NOMO-1 treated with dmso at 0.1 percent for 144 hours (cell line): ENCODE measurements around the gene FCRL5.
"Not testable (repeated sequence)": the region's sequence is repeated elsewhere in the genome, so short reads cannot be mapped to it uniquely, and the experiment has no call there.

Experiments used
- DNase-seq: peaks from one replicate; lab custom pipeline; 2025; ENCODE audit not compliant: unreplicated experiment; lab: John Stamatoyannopoulos, UW

FCRL5 gene

DNA sequence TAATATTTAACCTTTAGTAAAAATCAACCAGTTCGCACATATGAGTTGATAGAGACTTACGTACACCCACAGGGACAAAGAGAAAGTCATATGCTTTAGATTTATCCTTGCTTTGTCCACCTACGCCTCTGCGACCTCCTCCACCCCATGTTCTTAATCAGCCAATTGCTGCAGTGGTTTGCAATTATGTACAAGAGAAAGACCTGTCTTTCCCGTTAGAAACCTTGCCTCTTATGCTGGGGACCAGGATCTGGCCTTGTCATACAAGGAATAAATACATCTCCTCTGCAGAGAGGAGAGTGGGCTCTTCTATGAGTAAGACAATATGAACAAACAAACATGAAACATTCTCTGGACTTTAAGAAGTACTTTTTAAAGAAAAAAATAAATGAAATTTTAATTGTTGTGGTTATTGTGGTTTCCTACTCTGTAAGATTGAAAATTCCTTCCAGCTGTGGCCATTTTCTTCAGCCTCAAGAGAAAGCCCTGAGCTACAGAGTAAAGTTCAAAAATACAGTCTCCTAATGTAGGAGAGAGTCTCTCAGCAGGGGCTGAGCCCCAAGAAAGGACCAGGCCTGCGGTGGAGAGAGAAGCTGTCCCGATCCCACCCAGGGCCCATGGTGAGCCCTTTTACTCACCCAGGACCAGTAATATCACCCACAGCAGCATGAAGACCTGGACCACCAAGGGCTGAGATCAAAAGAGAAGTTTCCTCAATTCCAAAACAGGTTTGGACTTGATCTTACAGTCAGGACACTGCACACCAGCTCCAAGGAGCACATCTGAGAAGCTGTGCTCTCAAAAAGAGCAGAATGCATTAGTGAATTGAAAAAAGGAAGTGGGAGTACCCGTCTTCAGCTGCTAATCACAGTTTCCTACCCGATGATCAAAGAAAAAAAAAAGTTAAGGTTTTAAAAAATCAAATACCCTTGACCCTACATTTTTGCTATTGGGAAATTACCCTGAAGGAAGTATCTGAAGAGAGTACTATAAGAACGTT lies at the start of gene FCRL5:
TSS of gene FCRL5 (minus strand) at position 822 of the 1,000 bp plus-strand sequence. CDS start at position 669, 153 bp downstream.
- DNase-seq, result peak; percentile 48

GRCh38 chr1:157600236-157600635 lies 47.9 kb upstream of the FCRL5 start:
- no peak for DNase-seq

- DNase-seq, result peak; percentile 45
Observed at GRCh38 chr1:157597959-157598667, 45.8 kb upstream of the FCRL5 start, which contains the start of gene FCRL4. TSS of gene FCRL4 (minus strand) at chr1:157598085. CDS start at chr1:157597944, 141 bp downstream.

DNA sequence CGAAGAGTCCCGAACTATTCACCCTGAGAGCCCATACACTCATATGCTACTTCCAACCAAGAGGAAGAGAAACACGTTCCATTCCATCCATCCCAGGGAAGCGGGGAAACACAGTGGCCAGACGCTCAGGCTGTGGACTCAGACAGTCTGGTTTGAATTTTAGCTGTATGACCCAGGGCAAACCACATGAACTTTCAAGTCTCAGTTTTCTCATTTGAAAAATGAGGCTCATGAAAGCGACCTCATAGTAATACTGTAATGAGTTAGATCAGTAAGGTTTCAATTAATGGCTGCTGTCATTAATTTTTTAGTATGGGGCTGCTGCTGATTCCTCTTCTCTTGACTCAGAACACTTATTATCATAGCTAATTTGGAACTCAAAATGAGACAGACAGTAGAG lies 44.1 kb upstream of the FCRL5 start:
- no peak for DNase-seq

GRCh38 chr1:157595356-157595755 lies 43.0 kb upstream of the FCRL5 start:
- DNase-seq, result peak; percentile 94

DNA sequence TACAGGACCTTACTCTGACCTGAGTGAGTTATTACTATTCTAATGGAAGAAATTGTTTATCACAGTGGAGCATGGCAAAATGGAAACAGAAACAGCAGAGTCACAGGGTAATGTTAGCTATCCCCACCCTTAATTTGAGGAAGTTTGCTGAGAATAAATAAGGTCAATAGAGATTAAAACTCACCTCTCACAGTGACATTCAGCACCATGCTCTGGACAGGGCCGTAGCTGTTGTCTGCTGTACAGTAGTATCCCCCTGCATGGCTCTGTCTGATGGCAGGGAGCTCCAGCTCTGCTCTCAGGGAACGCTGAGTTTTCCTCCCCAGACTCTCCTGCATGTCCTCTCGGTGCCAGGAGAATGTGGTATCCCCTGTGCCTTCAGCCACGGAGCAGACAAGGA lies 33.7 kb upstream of the FCRL5 start:
- no peak for DNase-seq

DNA sequence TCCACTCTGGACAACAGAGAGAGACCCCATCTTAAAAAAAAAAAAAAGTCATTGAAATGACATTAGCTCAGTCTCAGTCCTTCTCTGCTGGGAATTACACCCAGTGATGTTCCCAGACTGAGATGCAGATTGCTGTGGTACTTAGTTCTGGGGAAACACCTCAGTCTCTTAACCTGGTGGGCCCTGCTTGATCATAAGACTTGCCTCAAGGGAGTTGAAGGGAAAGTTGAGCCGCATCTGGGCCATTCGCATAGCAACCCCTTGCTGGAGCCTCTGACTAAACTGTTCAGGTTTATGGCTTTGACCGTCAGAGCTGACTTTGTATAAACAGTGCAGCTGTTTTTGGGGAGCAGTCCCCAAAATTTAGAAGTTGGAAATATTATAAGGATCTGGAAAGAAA lies 32.2 kb upstream of the FCRL5 start:
- DNase-seq, result no peak

GRCh38 chr1:157580828-157581210 lies 28.5 kb upstream of the FCRL5 start:
- DNase-seq, result no peak

- no peak for DNase-seq
Observed at GRCh38 chr1:157580179-157580827, 28.0 kb upstream of the FCRL5 start.

GRCh38 chr1:157577420-157577819 lies 25.1 kb upstream of the FCRL5 start:
- no peak for DNase-seq

DNA sequence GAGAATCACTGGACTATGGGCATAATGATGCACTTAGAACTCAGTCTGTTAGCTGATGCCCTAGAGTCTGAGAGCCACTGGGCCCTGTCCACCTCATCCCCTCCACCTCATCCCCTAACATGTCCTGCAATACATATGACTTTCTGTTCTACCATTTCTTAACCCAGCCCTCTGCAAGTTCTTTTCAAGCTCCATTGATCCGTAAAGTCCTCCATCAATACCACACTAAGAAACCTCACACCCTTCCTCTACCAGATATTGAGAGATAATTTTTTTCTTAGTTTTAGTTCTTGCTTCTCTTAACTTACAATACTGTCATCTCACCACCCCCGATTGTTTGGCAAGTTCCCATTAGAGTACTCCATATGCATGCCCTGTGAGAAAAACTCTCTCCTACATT lies 23.4 kb upstream of the FCRL5 start:
- no peak for DNase-seq

GRCh38 chr1:157574836-157575235 lies 22.5 kb upstream of the FCRL5 start:
- no peak for DNase-seq

- DNase-seq, result peak; percentile 75
Observed at GRCh38 chr1:157566484-157567300, 14.4 kb upstream of the FCRL5 start.

GRCh38 chr1:157562515-157562914 lies 10.2 kb upstream of the FCRL5 start:
- no peak for DNase-seq

- no peak for DNase-seq
Observed at GRCh38 chr1:157558119-157558518, 5.8 kb upstream of the FCRL5 start.

DNA sequence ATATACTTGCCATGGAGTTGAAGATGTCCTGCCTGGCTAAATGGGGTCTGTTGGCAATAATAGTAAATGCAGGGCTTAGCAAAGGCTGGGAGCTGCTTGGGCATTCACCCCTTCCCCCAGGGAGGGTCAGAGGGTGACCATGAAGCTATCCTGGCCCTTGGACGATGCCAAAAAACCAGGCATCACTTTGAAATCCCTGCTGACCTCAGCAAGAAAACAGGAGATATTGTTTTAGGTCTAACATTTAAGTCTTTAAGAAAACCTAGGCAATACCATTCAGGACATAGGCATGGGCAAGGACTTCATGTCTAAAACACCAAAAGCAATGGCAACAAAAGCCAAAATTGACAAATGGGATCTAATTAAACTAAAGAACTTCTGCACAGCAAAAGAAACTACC lies 4.2 kb downstream of the FCRL5 start:
- DNase-seq, result not testable (repeated sequence)

- DNase-seq, result no peak
Observed at GRCh38 chr1:157542676-157543075, 9.6 kb downstream of the FCRL5 start.

DNA sequence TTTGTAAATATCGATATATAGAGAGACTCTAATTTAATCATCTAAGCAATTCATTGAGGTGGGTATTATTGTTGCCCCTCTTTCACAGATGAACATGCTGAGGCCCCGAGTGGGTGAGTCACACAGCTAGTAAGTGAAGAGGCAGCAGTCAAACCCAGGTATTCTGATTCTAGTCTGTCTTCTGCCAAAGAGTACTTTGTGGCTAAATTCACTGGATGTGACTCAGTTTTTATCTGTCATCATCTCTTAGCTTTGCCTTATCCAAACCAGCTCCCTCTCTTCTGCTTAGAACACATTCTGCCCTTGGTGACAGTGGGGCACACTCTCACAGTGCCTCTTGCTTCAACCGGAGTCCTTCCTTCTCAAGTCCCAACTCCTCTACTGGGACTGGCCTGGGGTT lies 11.5 kb downstream of the FCRL5 start:
- no peak for DNase-seq

GRCh38 chr1:157540160-157540748 lies 12.1 kb downstream of the FCRL5 start:
- no peak for DNase-seq

GRCh38 chr1:157539568-157539967 lies 12.7 kb downstream of the FCRL5 start:
- DNase-seq, result no peak
